ENCODE data around the gene KCNAB1.

The KCNAB1 gene

DNA sequence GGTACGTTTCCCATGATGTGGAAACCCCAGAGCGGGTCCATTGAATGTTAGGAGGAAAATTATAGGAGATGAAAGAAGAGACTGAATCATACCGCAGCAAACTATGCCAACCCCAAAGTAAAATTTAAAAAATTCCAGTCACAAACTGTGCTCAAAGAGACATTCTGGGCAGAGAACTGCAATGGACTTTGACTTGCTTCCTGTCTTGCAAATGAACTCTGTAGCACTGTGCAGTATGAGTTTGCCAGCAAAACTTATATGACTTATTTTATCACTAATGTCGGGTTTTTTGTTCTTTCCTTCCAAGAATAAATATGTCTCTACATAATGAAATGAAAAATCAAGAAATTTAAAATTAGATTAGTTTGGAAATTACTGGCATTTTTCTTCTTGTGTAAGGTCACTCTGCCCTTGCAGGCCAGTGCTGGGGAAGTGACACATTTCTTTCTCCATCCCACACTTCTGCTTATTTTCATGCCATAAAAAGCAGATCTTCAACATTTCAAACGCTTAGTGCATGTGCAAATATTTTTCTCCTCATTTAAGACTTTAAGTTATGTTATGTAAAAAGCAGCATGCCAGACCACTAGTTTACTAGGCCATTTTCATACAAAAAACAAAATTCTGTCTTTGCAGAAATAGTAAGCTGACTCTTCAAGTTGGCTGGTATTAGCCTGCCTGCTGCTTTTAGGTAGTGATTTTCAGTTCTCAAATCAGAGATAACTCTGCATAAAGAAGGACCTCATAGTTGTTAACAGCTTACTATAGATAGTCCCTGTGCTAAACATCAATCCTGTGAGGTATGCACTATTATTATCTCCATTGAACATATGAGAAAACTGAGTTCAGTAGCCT lies 466.8 kb downstream of the KCNAB1 start:
- TF ChIP-seq, protein P1, sequence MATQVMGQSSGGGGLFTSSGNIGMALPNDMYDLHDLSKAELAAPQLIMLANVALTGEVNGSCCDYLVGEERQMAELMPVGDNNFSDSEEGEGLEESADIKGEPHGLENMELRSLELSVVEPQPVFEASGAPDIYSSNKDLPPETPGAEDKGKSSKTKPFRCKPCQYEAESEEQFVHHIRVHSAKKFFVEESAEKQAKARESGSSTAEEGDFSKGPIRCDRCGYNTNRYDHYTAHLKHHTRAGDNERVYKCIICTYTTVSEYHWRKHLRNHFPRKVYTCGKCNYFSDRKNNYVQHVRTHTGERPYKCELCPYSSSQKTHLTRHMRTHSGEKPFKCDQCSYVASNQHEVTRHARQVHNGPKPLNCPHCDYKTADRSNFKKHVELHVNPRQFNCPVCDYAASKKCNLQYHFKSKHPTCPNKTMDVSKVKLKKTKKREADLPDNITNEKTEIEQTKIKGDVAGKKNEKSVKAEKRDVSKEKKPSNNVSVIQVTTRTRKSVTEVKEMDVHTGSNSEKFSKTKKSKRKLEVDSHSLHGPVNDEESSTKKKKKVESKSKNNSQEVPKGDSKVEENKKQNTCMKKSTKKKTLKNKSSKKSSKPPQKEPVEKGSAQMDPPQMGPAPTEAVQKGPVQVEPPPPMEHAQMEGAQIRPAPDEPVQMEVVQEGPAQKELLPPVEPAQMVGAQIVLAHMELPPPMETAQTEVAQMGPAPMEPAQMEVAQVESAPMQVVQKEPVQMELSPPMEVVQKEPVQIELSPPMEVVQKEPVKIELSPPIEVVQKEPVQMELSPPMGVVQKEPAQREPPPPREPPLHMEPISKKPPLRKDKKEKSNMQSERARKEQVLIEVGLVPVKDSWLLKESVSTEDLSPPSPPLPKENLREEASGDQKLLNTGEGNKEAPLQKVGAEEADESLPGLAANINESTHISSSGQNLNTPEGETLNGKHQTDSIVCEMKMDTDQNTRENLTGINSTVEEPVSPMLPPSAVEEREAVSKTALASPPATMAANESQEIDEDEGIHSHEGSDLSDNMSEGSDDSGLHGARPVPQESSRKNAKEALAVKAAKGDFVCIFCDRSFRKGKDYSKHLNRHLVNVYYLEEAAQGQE (IDR thresholded peaks at IDR 0.05; ENCODE audit: insufficient read depth in 1 of 2, low read depth in 2 of 2, low read length in 2 of 2) = no peak
- TF ChIP-seq POLR2AphosphoS5 (IDR thresholded peaks at IDR 0.05; ENCODE audit: low read depth, low read length) (no peak), TAF1 (IDR thresholded peaks at IDR 0.05; ENCODE audit: borderline replicate concordance, insufficient read depth, low read length) (no peak), SIN3A (IDR thresholded peaks at IDR 0.05; ENCODE audit: borderline replicate concordance, insufficient read depth, low read length) (no peak), FOXP2 (optimal IDR thresholded peaks at IDR 0.05; ENCODE audit: borderline replicate concordance, extremely low read depth, extremely low read length, insufficient read depth) (no peak)

DNA sequence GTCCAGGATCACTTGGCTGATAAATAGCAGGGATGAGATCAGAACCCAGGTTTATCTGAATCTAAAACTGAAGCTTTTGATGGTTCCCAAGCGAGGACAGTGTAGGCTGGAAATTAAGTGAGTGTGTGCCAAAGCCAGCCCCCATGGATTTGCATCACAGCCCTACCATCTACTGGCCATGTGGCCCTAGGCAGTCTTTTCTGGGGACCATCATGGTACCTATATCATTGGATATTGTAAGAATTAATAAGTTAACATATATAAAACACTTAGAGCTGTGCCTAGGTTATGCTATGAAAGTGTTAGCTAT lies 467.3 kb downstream of the KCNAB1 start:
- no peak for TF ChIP-seq POLR2AphosphoS5 (IDR thresholded peaks at IDR 0.05; ENCODE audit: low read depth, low read length)
- TF ChIP-seq TAF1 (IDR thresholded peaks at IDR 0.05; ENCODE audit: borderline replicate concordance, insufficient read depth, low read length) = no peak
- no peak for TF ChIP-seq SIN3A (IDR thresholded peaks at IDR 0.05; ENCODE audit: borderline replicate concordance, insufficient read depth, low read length)
- TF ChIP-seq, protein P1 (IDR thresholded peaks at IDR 0.05; ENCODE audit: insufficient read depth in 1 of 2, low read depth in 2 of 2, low read length in 2 of 2) = no peak
- no peak for TF ChIP-seq FOXP2 (optimal IDR thresholded peaks at IDR 0.05; ENCODE audit: borderline replicate concordance, extremely low read depth, extremely low read length, insufficient read depth)

Data from PFSK-1 (cell line).